Endothelial cell of umbilical vein (primary cell): ENCODE results near the gene C8B. TPM values are rescaled to one million over a fixed set of nuclear protein-coding genes. Genes with fewer than 3 reads are reported as not detected.

Source experiments
- BruUV-seq: library from RNA; stranded (reverse); fragments of 400-500 nt; replicated peaks from 2 replicates; lab custom pipeline; 2021; lab: Mats Ljungman, UMichigan
- CTCF ChIA-PET: fragments of 300-600, 350-600 bp; sonication (Branson Sonifier 250); formaldehyde crosslinking; loops from one replicate; lab custom pipeline; 2021; ENCODE audit warnings: antibody characterized with exemption, inconsistent platforms; lab: Charles Lee
- POLR2A ChIA-PET: fragments of 300-600, 350-600 bp; sonication (Branson Sonifier 250); formaldehyde crosslinking; loops from one replicate; lab custom pipeline; 2021; ENCODE audit warnings: antibody characterized with exemption, inconsistent platforms; lab: Charles Lee
- DNase-seq: peaks from one replicate; pipeline ENCODE4 v3.0.0-alpha.2; 2011; ENCODE audit warnings: low read depth, low spot score
- FAIRE-seq: peaks from 2 replicates; lab custom pipeline; 2011; peaks lifted over from hg19 to GRCh38; lab: Jason Lieb, UNC
- H2AFZ ChIP-seq: 2 replicates; pipeline ENCODE4 v1.6.0; 2012; ENCODE audit warnings: low read depth, low read length, control low read depth, inconsistent platforms
- H3K27ac ChIP-seq: 2 replicates; pipeline ENCODE4 v1.5.1; 2011; ENCODE audit warnings: low read depth, mild to moderate bottlenecking, control low read depth, low read length, moderate library complexity; ENCODE audit not compliant: insufficient read depth
- H3K27me3 ChIP-seq, 2 experiments: 2 replicates each; pipeline versions ENCODE4 v1.6.0 to v1.6.1; 2011; ENCODE audit warnings: low read length in 2 of 2, mixed read lengths in 1 of 2; ENCODE audit not compliant: control insufficient read depth in 2 of 2, insufficient read depth in 2 of 2
- H3K36me3 ChIP-seq, 2 experiments: 2 replicates in 1 of 2; 3 replicates in 1 of 2; pipeline ENCODE4 v1.5.1; 2011; ENCODE audit warnings: low read length in 2 of 2, mild to moderate bottlenecking in 1 of 2, moderate library complexity in 1 of 2; ENCODE audit not compliant: control insufficient read depth in 2 of 2, insufficient read depth in 2 of 2; ENCODE audit errors: extremely low read depth in 1 of 2
- H3K4me1 ChIP-seq: 3 replicates; pipeline ENCODE4 v1.5.1; 2011; ENCODE audit warnings: mild to moderate bottlenecking, low read length; ENCODE audit not compliant: control insufficient read depth, insufficient read depth; ENCODE audit errors: extremely low read depth
- H3K4me2 ChIP-seq: 2 replicates; pipeline ENCODE4 v1.6.1; 2011; ENCODE audit warnings: low read length, control low read depth, mixed read lengths; ENCODE audit not compliant: insufficient read depth
- H3K4me3 ChIP-seq, 3 experiments: fragments of 200-600 bp in 1 of 3; sonication (generic), shearing (Covaris generic) in 1 of 3; replicated peaks in 1 of 3; 2 replicates each; pipeline ENCODE4 v1.5.1; 2011 to 2016; ENCODE audit warnings: control low read depth in 3 of 3, low read length in 3 of 3, mild to moderate bottlenecking in 2 of 3, inconsistent platforms in 1 of 3, low read depth in 1 of 3, moderate library complexity in 1 of 3; ENCODE audit not compliant: insufficient read depth in 1 of 3
- H3K79me2 ChIP-seq: 2 replicates; pipeline ENCODE4 v1.6.0; 2012; ENCODE audit warnings: low read length, inconsistent platforms; ENCODE audit not compliant: control insufficient read depth, insufficient read depth
- H3K9ac ChIP-seq: replicated peaks from 2 replicates; pipeline ENCODE3; 2011; ENCODE audit warnings: low read length, control low read depth; ENCODE audit not compliant: insufficient read depth; ENCODE audit errors: extremely low read depth
- H3K9me1 ChIP-seq: replicated peaks from 3 replicates; pipeline ENCODE4 v1.6.0; 2011; ENCODE audit warnings: mild to moderate bottlenecking, low read length; ENCODE audit not compliant: control insufficient read depth, insufficient read depth; ENCODE audit errors: extremely low read depth
- H3K9me3 ChIP-seq: replicated peaks from 2 replicates; pipeline ENCODE4 v1.5.1; 2012; ENCODE audit warnings: low read length, inconsistent platforms; ENCODE audit not compliant: control insufficient read depth, insufficient read depth
- H4K20me1 ChIP-seq: replicated peaks from 2 replicates; pipeline ENCODE3; 2011; ENCODE audit warnings: mild to moderate bottlenecking, low read length; ENCODE audit not compliant: control insufficient read depth, insufficient read depth; ENCODE audit errors: extremely low read depth
- CTCF ChIP-seq, 2 donors: IDR thresholded peaks; 1 replicate in 1 of 2; 2 replicates in 1 of 2; pipeline ENCODE4 v1.5.1; 2011; ENCODE audit warnings: low read length in 2 of 2, mild to moderate bottlenecking in 2 of 2, moderate library complexity in 2 of 2, control low read depth in 1 of 2, inconsistent platforms in 1 of 2, low read depth in 1 of 2; ENCODE audit not compliant: insufficient read depth in 1 of 2; ENCODE audit errors: extremely low read depth in 1 of 2
- EZH2 ChIP-seq: IDR thresholded peaks from 2 replicates; pipeline ENCODE4 v1.6.1; 2012; ENCODE audit warnings: borderline replicate concordance, low read depth, mild to moderate bottlenecking, moderate library complexity, low read length, inconsistent platforms; ENCODE audit not compliant: severe bottlenecking
- FOS ChIP-seq: IDR thresholded peaks from 2 replicates; pipeline ENCODE4 v1.6.1; 2011; ENCODE audit warnings: mild to moderate bottlenecking, low read length, moderate library complexity, borderline replicate concordance; ENCODE audit not compliant: insufficient read depth
- GATA2 ChIP-seq: IDR thresholded peaks from 2 replicates; pipeline ENCODE4 v1.7.0; 2011; ENCODE audit warnings: low read depth, mild to moderate bottlenecking, moderate library complexity, mixed read lengths, low read length; ENCODE audit not compliant: insufficient read length, insufficient read depth
- JUN ChIP-seq: IDR thresholded peaks from 2 replicates; pipeline ENCODE4 v1.6.1; 2011; ENCODE audit warnings: borderline replicate concordance, low read depth; ENCODE audit not compliant: insufficient read length, insufficient read depth
- MAX ChIP-seq: IDR thresholded peaks from 2 replicates; pipeline ENCODE4 v1.6.1; 2011; ENCODE audit not compliant: insufficient read depth, insufficient read length
- MYC ChIP-seq: IDR thresholded peaks from one replicate; pipeline ENCODE4 v1.6.1; 2011; ENCODE audit warnings: mild to moderate bottlenecking, low read depth, low read length
- POLR2A ChIP-seq: IDR thresholded peaks from 2 replicates; pipeline ENCODE4 v1.6.1; 2012; ENCODE audit warnings: low read depth, mild to moderate bottlenecking, control low read depth, low read length
- POLR2AphosphoS5 ChIP-seq: IDR thresholded peaks from 2 replicates; pipeline ENCODE4 v1.6.1; 2012; ENCODE audit warnings: low read depth, mild to moderate bottlenecking, control low read depth, low read length, moderate library complexity; ENCODE audit not compliant: insufficient read depth
- dilution Hi-C: fragments of 300-500 bp; cut with MboI; formaldehyde crosslinking; loops from one replicate; pipeline ENCODE4 v1.15.0; 2019; ENCODE audit warnings: low sequenced_read_pairs; ENCODE audit not compliant: extremely low pct_ligation_motif_present
- intact Hi-C: fragments of 100-400 bp; cut with micrococcal nuclease; formaldehyde crosslinking; loops from one replicate; pipeline ENCODE4 v1.10.0; 2022
- polyA plus RNA-seq, 4 experiments: library from polyadenylated mRNA; depleted of rRNA in 3 of 4; stranded (reverse) in 3 of 4; unstranded in 1 of 4; fragments of >200 nt; gene quantifications; 2 replicates each; pipeline versions ENCODE4 v1.2.1 to v1.2.3, GENCODE V29; 2011 to 2012; ENCODE audit warnings: missing spikeins in 1 of 4
- total RNA-seq: library from RNA; stranded (reverse); gene quantifications from 2 replicates; pipeline ENCODE4 v1.2.3, GENCODE V29; 2021

C8B gene
- total and polyA plus RNA-seq, 2 donors (not counting 3 experiments of a cell fraction or from before 2014, with no cell fraction given): not detected

- Histone ChIP-seq H3K36me3 (no peaks in the 10 kb centered on the region), H2AFZ (no peak overlapping the region), H3K9ac (no peak overlapping the region), H3K4me2 (no peak overlapping the region), H3K9me1 (no peaks in the 10 kb centered on the region), H3K27ac (no peak overlapping the region), H3K27me3 (no peaks in the 10 kb centered on the region), H3K4me3 (no peak overlapping the region), H3K9me3 (no peaks in the 10 kb centered on the region), H4K20me1 (no peaks in the 10 kb centered on the region), H3K79me2 (no peaks in the 10 kb centered on the region), H3K4me1 (no peaks in the 10 kb centered on the region)
- dilution Hi-C loops (no loop called here), intact Hi-C loops (no loop called here)
- ChIA-PET CTCF (no interaction called here), POLR2A (no interaction called here)
- no peak for FAIRE-seq
- no peak for DNase-seq
- TF ChIP-seq POLR2A (no peak), EZH2 (no peak), GATA2 (no peak), JUN (no peak), FOS (no peak), MYC (no peak), CTCF (IDR thresholded peaks at IDR 0.05; ENCODE audit: extremely low read depth in 1 of 2, insufficient read depth in 1 of 2, low read depth in 1 of 2, low read length in 2 of 2) (no peak), MAX (no peak), POLR2AphosphoS5 (no peak)
- no TSS peak for BruUV-seq
Measured at GRCh38 chr1:56985857-56986256, 20.0 kb upstream of the C8B start.
